WTC11 (cell line): ENCODE data around the gene IRS1. TPM values are rescaled to one million over a fixed set of nuclear protein-coding genes. Genes with fewer than 3 reads are reported as not detected.
A peak's percentile ranks its signal among the peaks of the same experiment; 100 is the strongest.

ENCODE experiments used
- E2F4 ChIP-seq: sonication (generic); formaldehyde crosslinking; IDR thresholded peaks from 2 replicates; pipeline ENCODE4 v1.8.1; 2022; ENCODE audit warnings: low read depth, mild to moderate bottlenecking, moderate library complexity, missing genetic modification reagents, borderline replicate concordance
- ELF4 ChIP-seq: sonication (generic); formaldehyde crosslinking; IDR thresholded peaks from 2 replicates; pipeline ENCODE4 v1.8.1; 2022; ENCODE audit warnings: low read depth, mild to moderate bottlenecking, moderate library complexity, missing genetic modification reagents
- ETV6 ChIP-seq: sonication (generic); formaldehyde crosslinking; IDR thresholded peaks from 2 replicates; pipeline ENCODE4 v1.8.1; 2022; ENCODE audit warnings: mild to moderate bottlenecking, missing genetic modification reagents
- FOXP1 ChIP-seq: sonication (generic); formaldehyde crosslinking; IDR thresholded peaks from 2 replicates; pipeline ENCODE4 v1.8.0; 2022; ENCODE audit warnings: missing genetic modification reagents, mild to moderate bottlenecking, moderate library complexity, borderline replicate concordance
- GTF2I ChIP-seq: fragments of 250-450 bp; sonication (Bioruptor Pico); conservative IDR thresholded peaks from 2 replicates; pipeline ENCODE4 v1.4.0; 2021; ENCODE audit warnings: mild to moderate bottlenecking
- PRDM15 ChIP-seq: sonication (generic); formaldehyde crosslinking; IDR thresholded peaks from 2 replicates; pipeline ENCODE4 v1.8.0; 2022; ENCODE audit warnings: missing genetic modification reagents
- PRRX2 ChIP-seq: fragments of 250-450 bp; sonication (Bioruptor Pico); IDR thresholded peaks from 2 replicates; pipeline ENCODE4 v1.8.0; 2021; ENCODE audit warnings: mild to moderate bottlenecking
- SMAD3 ChIP-seq: sonication (generic); formaldehyde crosslinking; IDR thresholded peaks from 2 replicates; pipeline ENCODE4 v1.8.0; 2022; ENCODE audit warnings: missing genetic modification reagents, mild to moderate bottlenecking, borderline replicate concordance
- STAT6 ChIP-seq: sonication (generic); formaldehyde crosslinking; conservative IDR thresholded peaks from 2 replicates; pipeline ENCODE4 v1.8.1; 2023; ENCODE audit warnings: mild to moderate bottlenecking, low read depth, missing genetic modification reagents, moderate library complexity
- TP53 ChIP-seq: sonication (generic); formaldehyde crosslinking; IDR thresholded peaks from 2 replicates; pipeline ENCODE4 v1.8.1; 2023; ENCODE audit warnings: mild to moderate bottlenecking, missing genetic modification reagents
- USF1 ChIP-seq: sonication (generic); formaldehyde crosslinking; IDR thresholded peaks from 2 replicates; pipeline ENCODE4 v1.8.0; 2022; ENCODE audit warnings: mild to moderate bottlenecking, missing genetic modification reagents
- ZBTB21 ChIP-seq: sonication (generic); formaldehyde crosslinking; IDR thresholded peaks from 2 replicates; pipeline ENCODE4 v1.8.1; 2023; ENCODE audit warnings: mild to moderate bottlenecking, missing genetic modification reagents, borderline replicate concordance
- ZNF138 ChIP-seq: sonication (generic); formaldehyde crosslinking; conservative IDR thresholded peaks from 2 replicates; pipeline ENCODE4 v1.8.1; 2022; ENCODE audit warnings: mild to moderate bottlenecking, moderate library complexity, missing genetic modification reagents
- ZNF263 ChIP-seq: sonication (generic); formaldehyde crosslinking; IDR thresholded peaks from 2 replicates; pipeline ENCODE4 v1.8.1; 2022; ENCODE audit warnings: low read depth, mild to moderate bottlenecking, moderate library complexity, missing genetic modification reagents
- ZNF281 ChIP-seq: sonication (generic); formaldehyde crosslinking; IDR thresholded peaks from 2 replicates; pipeline ENCODE4 v1.8.0; 2023; ENCODE audit warnings: mild to moderate bottlenecking, missing genetic modification reagents
- total RNA-seq: library from RNA; stranded (reverse); gene quantifications from 3 replicates; pipeline ENCODE4 v1.2.3, GENCODE V29; 2021
- TF ChIP-seq, protein P1 (sequence below): sonication (generic); formaldehyde crosslinking; IDR thresholded peaks from 2 replicates; pipeline ENCODE4 v1.8.0; 2022; ENCODE audit warnings: mild to moderate bottlenecking, missing genetic modification reagents
- TF ChIP-seq, protein P2 (sequence below): fragments of 200-600 bp; IDR thresholded peaks from 2 replicates; pipeline ENCODE4 v1.8.0; 2022; ENCODE audit warnings: antibody characterized with exemption
- TF ChIP-seq, protein P3 (sequence below): sonication (generic); formaldehyde crosslinking; IDR thresholded peaks from 2 replicates; pipeline ENCODE4 v1.8.0; 2022; ENCODE audit warnings: mild to moderate bottlenecking, missing genetic modification reagents
- TF ChIP-seq, protein P4 (sequence below): fragments of 250-450 bp; sonication (Bioruptor Pico); IDR thresholded peaks from 2 replicates; pipeline ENCODE4 v1.8.0; 2021; ENCODE audit warnings: mild to moderate bottlenecking

The IRS1 gene
- total RNA-seq, 1 experiment from 2014 or later = 22.9 TPM

GRCh38 chr2:226798422-226799210 is 1.0 kb downstream of the IRS1 start (continued):
- TF ChIP-seq PRDM15 (CRISPR knock-in tag) = no peak
- TF ChIP-seq ZNF281 (CRISPR knock-in tag) = no peak; the same call in 1 of the 2 replicates
- no peak for TF ChIP-seq TP53 (CRISPR knock-in tag)
- TF ChIP-seq, protein P1, sequence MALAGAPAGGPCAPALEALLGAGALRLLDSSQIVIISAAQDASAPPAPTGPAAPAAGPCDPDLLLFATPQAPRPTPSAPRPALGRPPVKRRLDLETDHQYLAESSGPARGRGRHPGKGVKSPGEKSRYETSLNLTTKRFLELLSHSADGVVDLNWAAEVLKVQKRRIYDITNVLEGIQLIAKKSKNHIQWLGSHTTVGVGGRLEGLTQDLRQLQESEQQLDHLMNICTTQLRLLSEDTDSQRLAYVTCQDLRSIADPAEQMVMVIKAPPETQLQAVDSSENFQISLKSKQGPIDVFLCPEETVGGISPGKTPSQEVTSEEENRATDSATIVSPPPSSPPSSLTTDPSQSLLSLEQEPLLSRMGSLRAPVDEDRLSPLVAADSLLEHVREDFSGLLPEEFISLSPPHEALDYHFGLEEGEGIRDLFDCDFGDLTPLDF (CRISPR knock-in tag) = 0 out of 2 replicates have a peak, but pooled peaks have one; percentile 42
- no peak for TF ChIP-seq GTF2I (CRISPR knock-in tag)
- TF ChIP-seq, protein P2, sequence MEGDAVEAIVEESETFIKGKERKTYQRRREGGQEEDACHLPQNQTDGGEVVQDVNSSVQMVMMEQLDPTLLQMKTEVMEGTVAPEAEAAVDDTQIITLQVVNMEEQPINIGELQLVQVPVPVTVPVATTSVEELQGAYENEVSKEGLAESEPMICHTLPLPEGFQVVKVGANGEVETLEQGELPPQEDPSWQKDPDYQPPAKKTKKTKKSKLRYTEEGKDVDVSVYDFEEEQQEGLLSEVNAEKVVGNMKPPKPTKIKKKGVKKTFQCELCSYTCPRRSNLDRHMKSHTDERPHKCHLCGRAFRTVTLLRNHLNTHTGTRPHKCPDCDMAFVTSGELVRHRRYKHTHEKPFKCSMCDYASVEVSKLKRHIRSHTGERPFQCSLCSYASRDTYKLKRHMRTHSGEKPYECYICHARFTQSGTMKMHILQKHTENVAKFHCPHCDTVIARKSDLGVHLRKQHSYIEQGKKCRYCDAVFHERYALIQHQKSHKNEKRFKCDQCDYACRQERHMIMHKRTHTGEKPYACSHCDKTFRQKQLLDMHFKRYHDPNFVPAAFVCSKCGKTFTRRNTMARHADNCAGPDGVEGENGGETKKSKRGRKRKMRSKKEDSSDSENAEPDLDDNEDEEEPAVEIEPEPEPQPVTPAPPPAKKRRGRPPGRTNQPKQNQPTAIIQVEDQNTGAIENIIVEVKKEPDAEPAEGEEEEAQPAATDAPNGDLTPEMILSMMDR = no peak
- no peak for TF ChIP-seq ZBTB21
- 0 out of 2 replicates have a peak, but pooled peaks have one; percentile 13 for TF ChIP-seq ZNF138 (CRISPR knock-in tag)
- TF ChIP-seq SMAD3 = no peak; the same call in 1 of the 2 replicates
- TF ChIP-seq PRRX2 (CRISPR knock-in tag) = no peak
- peak; percentile 89 for TF ChIP-seq FOXP1
- TF ChIP-seq E2F4 = peak; percentile 74; the same call in 1 of the 2 replicates
- no peak for TF ChIP-seq ETV6
- TF ChIP-seq, protein P3, sequence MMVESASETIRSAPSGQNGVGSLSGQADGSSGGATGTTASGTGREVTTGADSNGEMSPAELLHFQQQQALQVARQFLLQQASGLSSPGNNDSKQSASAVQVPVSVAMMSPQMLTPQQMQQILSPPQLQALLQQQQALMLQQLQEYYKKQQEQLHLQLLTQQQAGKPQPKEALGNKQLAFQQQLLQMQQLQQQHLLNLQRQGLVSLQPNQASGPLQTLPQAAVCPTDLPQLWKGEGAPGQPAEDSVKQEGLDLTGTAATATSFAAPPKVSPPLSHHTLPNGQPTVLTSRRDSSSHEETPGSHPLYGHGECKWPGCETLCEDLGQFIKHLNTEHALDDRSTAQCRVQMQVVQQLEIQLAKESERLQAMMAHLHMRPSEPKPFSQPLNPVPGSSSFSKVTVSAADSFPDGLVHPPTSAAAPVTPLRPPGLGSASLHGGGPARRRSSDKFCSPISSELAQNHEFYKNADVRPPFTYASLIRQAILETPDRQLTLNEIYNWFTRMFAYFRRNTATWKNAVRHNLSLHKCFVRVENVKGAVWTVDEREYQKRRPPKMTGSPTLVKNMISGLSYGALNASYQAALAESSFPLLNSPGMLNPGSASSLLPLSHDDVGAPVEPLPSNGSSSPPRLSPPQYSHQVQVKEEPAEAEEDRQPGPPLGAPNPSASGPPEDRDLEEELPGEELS (CRISPR knock-in tag) = peak; percentile 71
- TF ChIP-seq, protein P4, sequence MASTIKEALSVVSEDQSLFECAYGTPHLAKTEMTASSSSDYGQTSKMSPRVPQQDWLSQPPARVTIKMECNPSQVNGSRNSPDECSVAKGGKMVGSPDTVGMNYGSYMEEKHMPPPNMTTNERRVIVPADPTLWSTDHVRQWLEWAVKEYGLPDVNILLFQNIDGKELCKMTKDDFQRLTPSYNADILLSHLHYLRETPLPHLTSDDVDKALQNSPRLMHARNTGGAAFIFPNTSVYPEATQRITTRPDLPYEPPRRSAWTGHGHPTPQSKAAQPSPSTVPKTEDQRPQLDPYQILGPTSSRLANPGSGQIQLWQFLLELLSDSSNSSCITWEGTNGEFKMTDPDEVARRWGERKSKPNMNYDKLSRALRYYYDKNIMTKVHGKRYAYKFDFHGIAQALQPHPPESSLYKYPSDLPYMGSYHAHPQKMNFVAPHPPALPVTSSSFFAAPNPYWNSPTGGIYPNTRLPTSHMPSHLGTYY (CRISPR knock-in tag) = no peak
- TF ChIP-seq ZNF263 (CRISPR knock-in tag) = no peak
- 0 out of 2 replicates have a peak, but pooled peaks have one; percentile 30 for TF ChIP-seq ELF4 (CRISPR knock-in tag)
- TF ChIP-seq USF1 = 0 out of 2 replicates have a peak, but pooled peaks have one; percentile 32
- no peak for TF ChIP-seq STAT6 (CRISPR knock-in tag)
